ENCODE measurements around the gene ARFGEF2. TPM values are rescaled to one million over a fixed set of nuclear protein-coding genes. Genes with fewer than 3 reads are reported as not detected.

The ARFGEF2 gene
- total RNA-seq, 1 donor from 2014 or later, result 32.5 TPM

DNA sequence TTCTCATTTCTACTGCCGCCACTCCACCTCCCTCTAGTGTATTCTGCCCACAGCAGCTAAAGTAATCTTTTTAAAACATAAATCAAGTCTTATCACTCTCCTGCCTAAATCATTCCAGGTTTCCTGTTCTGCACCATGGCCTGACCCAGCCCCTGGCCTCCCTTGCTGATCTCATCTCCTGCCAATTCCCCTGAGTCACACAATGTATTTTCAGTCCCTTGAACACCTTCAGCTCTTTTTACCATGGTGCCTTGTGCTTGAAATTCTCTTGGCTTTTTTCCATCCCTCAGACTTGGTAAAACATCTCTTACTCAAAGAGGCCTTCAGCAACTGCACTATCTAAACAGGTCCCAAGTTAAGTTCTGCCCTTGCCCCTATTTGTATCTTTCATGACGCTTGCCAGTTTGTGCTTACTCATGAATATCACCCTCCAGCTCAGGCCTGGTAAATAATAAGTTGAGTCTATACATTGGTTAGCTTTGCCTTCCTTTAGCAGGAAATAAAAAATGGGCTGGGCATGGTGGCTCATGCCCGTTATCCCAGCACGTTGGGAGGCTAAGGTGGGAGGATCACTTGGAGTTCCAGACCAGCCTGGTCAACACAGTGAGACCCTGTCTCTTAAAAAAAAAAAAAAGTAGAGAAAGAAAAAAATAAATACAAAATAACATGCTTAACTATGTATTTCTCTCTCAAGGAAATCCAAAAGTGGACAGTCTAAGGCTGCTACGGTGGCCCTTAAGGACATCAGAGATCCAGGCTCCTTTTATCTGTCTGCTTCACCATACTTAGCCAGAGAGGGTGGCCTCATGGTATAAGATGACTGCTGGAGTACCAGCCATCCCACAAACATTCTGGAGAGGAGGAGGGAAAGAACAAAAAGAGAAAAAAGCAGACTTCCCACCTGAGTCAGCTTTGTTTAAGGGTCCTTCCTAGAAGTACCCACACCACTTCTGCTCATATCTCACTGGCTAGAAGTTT is 62.2 kb downstream of the ARFGEF2 start:
- Mint-ChIP-seq H3K4me1 (ENCODE audit: unreplicated experiment) (peaks cover 2% of the 10 kb centered on the region), H3K27ac (ENCODE audit: unreplicated experiment) (no peak overlapping the region), H3K4me3 (ENCODE audit: unreplicated experiment) (no peak overlapping the region), H3K27me3 (ENCODE audit: unreplicated experiment) (no peaks in the 10 kb centered on the region), H3K36me3 (ENCODE audit: unreplicated experiment) (peaks cover 73% of the 10 kb centered on the region), H3K9me3 (ENCODE audit: unreplicated experiment) (no peaks in the 10 kb centered on the region)
- TF ChIP-seq, protein P1, sequence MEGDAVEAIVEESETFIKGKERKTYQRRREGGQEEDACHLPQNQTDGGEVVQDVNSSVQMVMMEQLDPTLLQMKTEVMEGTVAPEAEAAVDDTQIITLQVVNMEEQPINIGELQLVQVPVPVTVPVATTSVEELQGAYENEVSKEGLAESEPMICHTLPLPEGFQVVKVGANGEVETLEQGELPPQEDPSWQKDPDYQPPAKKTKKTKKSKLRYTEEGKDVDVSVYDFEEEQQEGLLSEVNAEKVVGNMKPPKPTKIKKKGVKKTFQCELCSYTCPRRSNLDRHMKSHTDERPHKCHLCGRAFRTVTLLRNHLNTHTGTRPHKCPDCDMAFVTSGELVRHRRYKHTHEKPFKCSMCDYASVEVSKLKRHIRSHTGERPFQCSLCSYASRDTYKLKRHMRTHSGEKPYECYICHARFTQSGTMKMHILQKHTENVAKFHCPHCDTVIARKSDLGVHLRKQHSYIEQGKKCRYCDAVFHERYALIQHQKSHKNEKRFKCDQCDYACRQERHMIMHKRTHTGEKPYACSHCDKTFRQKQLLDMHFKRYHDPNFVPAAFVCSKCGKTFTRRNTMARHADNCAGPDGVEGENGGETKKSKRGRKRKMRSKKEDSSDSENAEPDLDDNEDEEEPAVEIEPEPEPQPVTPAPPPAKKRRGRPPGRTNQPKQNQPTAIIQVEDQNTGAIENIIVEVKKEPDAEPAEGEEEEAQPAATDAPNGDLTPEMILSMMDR (IDR thresholded peaks at IDR 0.05), result no peak
- no peak for DNase-seq (ENCODE audit: extremely low spot score, unreplicated experiment)

DNA sequence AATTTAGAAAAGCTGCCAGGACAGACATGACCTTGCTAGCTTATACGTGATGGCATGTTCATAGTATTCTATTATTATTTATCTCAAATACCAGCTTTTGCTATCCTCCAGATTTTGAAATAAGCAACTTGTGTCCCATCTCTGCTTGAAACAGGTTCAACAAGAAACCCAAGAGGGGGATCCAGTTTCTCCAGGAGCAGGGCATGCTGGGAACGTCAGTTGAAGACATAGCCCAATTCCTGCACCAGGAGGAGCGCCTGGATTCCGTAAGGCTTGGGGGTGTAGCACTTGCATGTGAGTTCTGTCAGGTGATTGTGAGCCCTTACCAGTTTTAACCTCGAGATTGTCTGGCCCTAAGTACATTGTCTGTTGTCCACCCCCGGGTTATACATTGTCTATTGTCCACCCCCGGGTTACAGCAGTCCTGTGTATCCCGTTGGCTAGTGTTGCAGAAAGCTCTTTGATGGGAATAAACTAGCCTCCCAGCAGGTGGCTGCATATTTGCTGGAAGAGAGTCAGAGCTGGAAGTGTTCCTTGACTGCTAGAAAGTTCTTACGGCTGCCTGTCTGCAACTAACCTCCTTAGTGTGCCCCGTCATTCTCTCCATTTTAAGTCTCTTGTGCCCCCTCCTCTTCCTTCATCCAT is 63.2 kb downstream of the ARFGEF2 start:
- Mint-ChIP-seq H3K36me3 (ENCODE audit: unreplicated experiment) (peaks cover 71% of the 10 kb centered on the region), H3K9me3 (ENCODE audit: unreplicated experiment) (no peaks in the 10 kb centered on the region), H3K4me1 (ENCODE audit: unreplicated experiment) (peaks cover 2% of the 10 kb centered on the region), H3K27me3 (ENCODE audit: unreplicated experiment) (no peaks in the 10 kb centered on the region), H3K27ac (ENCODE audit: unreplicated experiment) (no peak overlapping the region), H3K4me3 (ENCODE audit: unreplicated experiment) (no peak overlapping the region)
- DNase-seq (ENCODE audit: extremely low spot score, unreplicated experiment), result no peak
- TF ChIP-seq, protein P1 (IDR thresholded peaks at IDR 0.05), result no peak

DNA sequence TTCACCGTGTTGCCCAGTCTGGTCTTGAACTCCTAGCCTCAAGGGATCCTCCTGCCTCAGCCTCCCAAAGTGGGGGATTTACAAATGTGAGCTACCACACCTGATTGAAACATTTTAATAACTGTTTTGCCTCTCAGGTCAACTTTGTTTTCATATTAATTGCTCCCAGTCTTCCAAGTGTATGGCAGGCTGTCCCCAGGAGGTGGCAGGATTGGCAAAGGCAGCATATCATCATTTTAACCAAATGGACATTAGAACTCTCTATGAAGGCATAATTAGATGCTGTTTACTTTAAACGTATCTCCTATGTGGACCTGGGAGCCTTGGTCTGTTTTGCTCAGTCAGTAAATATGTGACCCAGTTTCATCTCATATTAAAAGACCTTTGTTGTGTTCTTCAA is 65.4 kb downstream of the ARFGEF2 start:
- Mint-ChIP-seq H3K4me1 (ENCODE audit: unreplicated experiment) (peaks cover 2% of the 10 kb centered on the region), H3K27me3 (ENCODE audit: unreplicated experiment) (no peaks in the 10 kb centered on the region), H3K9me3 (ENCODE audit: unreplicated experiment) (no peaks in the 10 kb centered on the region), H3K27ac (ENCODE audit: unreplicated experiment) (no peak overlapping the region), H3K36me3 (ENCODE audit: unreplicated experiment) (peaks cover 68% of the 10 kb centered on the region), H3K4me3 (ENCODE audit: unreplicated experiment) (no peak overlapping the region)
- TF ChIP-seq, protein P1 (IDR thresholded peaks at IDR 0.05), result peak; percentile 45
- no peak for DNase-seq (ENCODE audit: extremely low spot score, unreplicated experiment)

DNA sequence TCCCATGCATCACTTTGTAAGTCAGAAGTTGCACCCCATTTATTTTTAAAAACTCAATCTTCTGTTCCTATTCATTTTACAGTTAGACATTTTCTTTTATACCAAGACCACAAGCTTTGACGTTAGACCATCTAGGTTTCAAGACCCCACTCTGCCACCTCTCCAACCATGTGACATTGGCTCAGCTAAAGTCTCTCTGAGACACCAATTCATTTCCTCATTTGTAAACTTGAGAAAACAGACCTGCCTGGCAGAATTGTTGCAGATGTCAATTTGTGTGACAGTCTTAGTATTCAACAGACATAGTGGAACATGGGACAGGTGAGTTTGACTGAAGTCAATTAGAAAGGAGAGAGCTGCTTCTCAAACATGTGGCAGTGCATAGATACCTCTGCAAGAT is 69.0 kb downstream of the ARFGEF2 start:
- Mint-ChIP-seq H3K36me3 (ENCODE audit: unreplicated experiment) (peaks cover 66% of the 10 kb centered on the region), H3K4me3 (ENCODE audit: unreplicated experiment) (no peak overlapping the region)

More for the DNA sequence above, 69.0 kb downstream of the ARFGEF2 start:
- no peaks in the 10 kb centered on the region for H3K27me3 Mint-ChIP-seq (ENCODE audit: unreplicated experiment)
- H3K9me3 Mint-ChIP-seq (ENCODE audit: unreplicated experiment), result no peaks in the 10 kb centered on the region
- H3K4me1 Mint-ChIP-seq (ENCODE audit: unreplicated experiment), result no peaks in the 10 kb centered on the region
- TF ChIP-seq, protein P1 (IDR thresholded peaks at IDR 0.05), result no peak
- no peak overlapping the region for H3K27ac Mint-ChIP-seq (ENCODE audit: unreplicated experiment)
- no peak for DNase-seq (ENCODE audit: extremely low spot score, unreplicated experiment)

All from osteocyte (in vitro differentiated cells).